H1 (cell line): Measurements from ENCODE around the gene CD151. TPM values are rescaled to one million over a fixed set of nuclear protein-coding genes. Genes with fewer than 3 reads are reported as not detected.

ENCODE experiments used
- BACH1 ChIP-seq: IDR thresholded peaks from 2 replicates; pipeline ENCODE4 v1.6.1; 2012; ENCODE audit warnings: low read length, improper control_type of control experiment
- CTBP2 ChIP-seq: IDR thresholded peaks from 2 replicates; pipeline ENCODE4 v1.7.0; 2011; ENCODE audit warnings: borderline replicate concordance, mild to moderate bottlenecking, moderate library complexity, mixed read lengths, low read length; ENCODE audit not compliant: insufficient read depth, insufficient read length
- EZH2 ChIP-seq: fragments of 200-600 bp; sonication (generic); IDR thresholded peaks from 2 replicates; pipeline ENCODE4 v1.7.1; 2012; ENCODE audit warnings: low read depth, mild to moderate bottlenecking, moderate library complexity, low read length, inconsistent platforms; ENCODE audit not compliant: severe bottlenecking
- FOSL1 ChIP-seq: IDR thresholded peaks from 2 replicates; pipeline ENCODE4 v1.6.1; 2011; ENCODE audit warnings: mild to moderate bottlenecking, low read depth, low read length, moderate library complexity; ENCODE audit not compliant: insufficient read depth
- HDAC2 ChIP-seq, 2 experiments: fragments of 300-600 bp in 1 of 2; sonication (generic) in 1 of 2; IDR thresholded peaks; 2 replicates each; pipeline ENCODE4 v1.6.1; 2011 to 2012; ENCODE audit warnings: low read depth in 2 of 2, low read length in 2 of 2, mild to moderate bottlenecking in 2 of 2, moderate library complexity in 2 of 2, borderline replicate concordance in 1 of 2, inconsistent platforms in 1 of 2
- KDM5A ChIP-seq: fragments of 200-600 bp; IDR thresholded peaks from 2 replicates; pipeline ENCODE4 v1.7.1; 2012; ENCODE audit warnings: mild to moderate bottlenecking, low read length, inconsistent platforms, mixed read lengths
- SP1 ChIP-seq: IDR thresholded peaks from 2 replicates; pipeline ENCODE4 v1.6.1; 2011; ENCODE audit warnings: low read depth, low read length
- SP4 ChIP-seq: IDR thresholded peaks from 2 replicates; pipeline ENCODE4 v1.6.1; 2012; ENCODE audit warnings: low read length, inconsistent platforms
- polyA plus RNA-seq, 7 experiments: library from polyadenylated mRNA; depleted of rRNA in 3 of 7; stranded (reverse) in 5 of 7; unstranded in 2 of 7; fragments of >200 nt in 5 of 7; fragments of 200-250 nt in 2 of 7; gene quantifications; 1 replicate in 5 of 7; 2 replicates in 1 of 7; 4 replicates in 1 of 7; pipeline versions ENCODE4 v1.2.1 to v1.2.3, GENCODE V29; 2011 to 2013; ENCODE audit warnings: missing spikeins in 2 of 7, mixed read lengths in 2 of 7
- total RNA-seq: library from RNA; stranded (reverse); fragmentation: NEBNext Ultra II Directional; extraction: Animal tissue kit (Norgen Biotek cat#: 25700); gene quantifications from 2 replicates; pipeline ENCODE4 v1.2.1, GENCODE V29; 2021
- TF ChIP-seq, protein P1 (sequence below), 3 experiments: IDR thresholded peaks; 1 replicate in 2 of 3; 2 replicates in 1 of 3; pipeline versions ENCODE4 v1.5.1 to v1.6.1; 2011; ENCODE audit warnings: low read length in 3 of 3, mild to moderate bottlenecking in 3 of 3, inconsistent platforms in 2 of 3, low read depth in 1 of 3, moderate library complexity in 1 of 3; ENCODE audit not compliant: insufficient read depth in 1 of 3; ENCODE audit errors: control extremely low read depth in 1 of 3
- TF ChIP-seq, protein P2 (sequence below): IDR thresholded peaks from 2 replicates; pipeline ENCODE4 v1.6.1; 2011; ENCODE audit warnings: low read length, improper control_type of control experiment
- TF ChIP-seq, protein P3 (sequence below): IDR thresholded peaks from 2 replicates; pipeline ENCODE4 v1.6.1; 2012; ENCODE audit warnings: low read length, inconsistent platforms
- TF ChIP-seq, protein P4 (sequence below): IDR thresholded peaks from 2 replicates; pipeline ENCODE4 v1.6.1; 2012; ENCODE audit warnings: inconsistent platforms

Gene CD151
- total and polyA plus RNA-seq, 2 of the 8 experiments (the other 6 are each of a cell fraction or from before 2014, with no cell fraction given): 101 to 212 TPM

DNA sequence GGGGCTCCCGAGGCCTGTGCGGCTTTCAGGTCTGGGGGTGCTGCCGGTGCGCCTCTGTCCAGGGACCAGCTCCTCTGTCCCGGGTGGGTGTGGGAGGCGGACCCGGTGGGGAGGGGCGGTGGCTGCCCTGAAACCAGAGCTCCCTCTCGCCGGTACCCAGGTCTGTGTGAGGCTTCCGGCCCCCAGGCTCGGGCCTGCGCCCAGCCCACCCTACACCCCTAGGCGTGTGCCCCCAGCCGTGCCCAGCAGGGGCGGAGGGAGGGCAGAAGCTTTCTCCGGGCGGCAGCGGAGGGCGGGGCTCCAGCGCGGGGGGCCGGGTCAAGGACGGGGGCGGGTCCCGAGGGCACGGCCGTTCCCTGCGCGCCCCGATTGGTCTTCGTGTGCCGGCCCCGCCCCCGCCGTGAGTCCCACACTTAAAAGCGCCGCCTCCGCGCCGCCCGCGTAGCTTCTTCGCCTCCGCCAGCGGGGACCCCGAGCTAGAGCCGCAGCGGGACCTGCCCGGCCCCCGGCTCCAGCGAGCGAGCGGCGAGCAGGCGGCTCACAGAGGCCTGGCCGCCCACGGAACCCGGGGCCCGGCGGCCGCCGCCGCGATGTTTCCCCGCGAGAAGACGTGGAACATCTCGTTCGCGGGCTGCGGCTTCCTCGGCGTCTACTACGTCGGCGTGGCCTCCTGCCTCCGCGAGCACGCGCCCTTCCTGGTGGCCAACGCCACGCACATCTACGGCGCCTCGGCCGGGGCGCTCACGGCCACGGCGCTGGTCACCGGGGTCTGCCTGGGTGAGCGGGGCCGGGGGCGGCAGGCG is 13.4 kb upstream of the CD151 start (continued):
- peak; percentile 32 for TF ChIP-seq BACH1
- TF ChIP-seq, protein P1, sequence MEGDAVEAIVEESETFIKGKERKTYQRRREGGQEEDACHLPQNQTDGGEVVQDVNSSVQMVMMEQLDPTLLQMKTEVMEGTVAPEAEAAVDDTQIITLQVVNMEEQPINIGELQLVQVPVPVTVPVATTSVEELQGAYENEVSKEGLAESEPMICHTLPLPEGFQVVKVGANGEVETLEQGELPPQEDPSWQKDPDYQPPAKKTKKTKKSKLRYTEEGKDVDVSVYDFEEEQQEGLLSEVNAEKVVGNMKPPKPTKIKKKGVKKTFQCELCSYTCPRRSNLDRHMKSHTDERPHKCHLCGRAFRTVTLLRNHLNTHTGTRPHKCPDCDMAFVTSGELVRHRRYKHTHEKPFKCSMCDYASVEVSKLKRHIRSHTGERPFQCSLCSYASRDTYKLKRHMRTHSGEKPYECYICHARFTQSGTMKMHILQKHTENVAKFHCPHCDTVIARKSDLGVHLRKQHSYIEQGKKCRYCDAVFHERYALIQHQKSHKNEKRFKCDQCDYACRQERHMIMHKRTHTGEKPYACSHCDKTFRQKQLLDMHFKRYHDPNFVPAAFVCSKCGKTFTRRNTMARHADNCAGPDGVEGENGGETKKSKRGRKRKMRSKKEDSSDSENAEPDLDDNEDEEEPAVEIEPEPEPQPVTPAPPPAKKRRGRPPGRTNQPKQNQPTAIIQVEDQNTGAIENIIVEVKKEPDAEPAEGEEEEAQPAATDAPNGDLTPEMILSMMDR (IDR thresholded peaks at IDR 0.05; ENCODE audit: control extremely low read depth in 1 of 3, insufficient read depth in 1 of 3, low read depth in 1 of 3, low read length in 3 of 3): no peak
- no peak for TF ChIP-seq CTBP2
- TF ChIP-seq, protein P2, sequence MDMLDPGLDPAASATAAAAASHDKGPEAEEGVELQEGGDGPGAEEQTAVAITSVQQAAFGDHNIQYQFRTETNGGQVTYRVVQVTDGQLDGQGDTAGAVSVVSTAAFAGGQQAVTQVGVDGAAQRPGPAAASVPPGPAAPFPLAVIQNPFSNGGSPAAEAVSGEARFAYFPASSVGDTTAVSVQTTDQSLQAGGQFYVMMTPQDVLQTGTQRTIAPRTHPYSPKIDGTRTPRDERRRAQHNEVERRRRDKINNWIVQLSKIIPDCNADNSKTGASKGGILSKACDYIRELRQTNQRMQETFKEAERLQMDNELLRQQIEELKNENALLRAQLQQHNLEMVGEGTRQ: no peak
- TF ChIP-seq, protein P3, sequence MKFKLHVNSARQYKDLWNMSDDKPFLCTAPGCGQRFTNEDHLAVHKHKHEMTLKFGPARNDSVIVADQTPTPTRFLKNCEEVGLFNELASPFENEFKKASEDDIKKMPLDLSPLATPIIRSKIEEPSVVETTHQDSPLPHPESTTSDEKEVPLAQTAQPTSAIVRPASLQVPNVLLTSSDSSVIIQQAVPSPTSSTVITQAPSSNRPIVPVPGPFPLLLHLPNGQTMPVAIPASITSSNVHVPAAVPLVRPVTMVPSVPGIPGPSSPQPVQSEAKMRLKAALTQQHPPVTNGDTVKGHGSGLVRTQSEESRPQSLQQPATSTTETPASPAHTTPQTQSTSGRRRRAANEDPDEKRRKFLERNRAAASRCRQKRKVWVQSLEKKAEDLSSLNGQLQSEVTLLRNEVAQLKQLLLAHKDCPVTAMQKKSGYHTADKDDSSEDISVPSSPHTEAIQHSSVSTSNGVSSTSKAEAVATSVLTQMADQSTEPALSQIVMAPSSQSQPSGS: no peak
- no peak for TF ChIP-seq FOSL1
- TF ChIP-seq, protein P4, sequence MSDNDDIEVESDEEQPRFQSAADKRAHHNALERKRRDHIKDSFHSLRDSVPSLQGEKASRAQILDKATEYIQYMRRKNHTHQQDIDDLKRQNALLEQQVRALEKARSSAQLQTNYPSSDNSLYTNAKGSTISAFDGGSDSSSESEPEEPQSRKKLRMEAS: no peak
- no peak for TF ChIP-seq SP1
- no peak for TF ChIP-seq KDM5A
- TF ChIP-seq SP4: peak; percentile 49; the same call in 1 of the 2 replicates
- 0 out of 4 replicates have a peak, but pooled peaks of 1 of the 2 experiments have one; percentile 19 for TF ChIP-seq HDAC2 (IDR thresholded peaks at IDR 0.05; ENCODE audit: borderline replicate concordance in 1 of 2, low read depth in 2 of 2, low read length in 2 of 2)
- no peak for TF ChIP-seq EZH2
